Endothelial cell of hepatic sinusoid (primary cell): ENCODE data around the gene CYP1A1.
"Not testable (repeated sequence)": the region's sequence is repeated elsewhere in the genome, so short reads cannot be mapped to it uniquely, and the experiment has no call there.

ENCODE experiments used
- in situ Hi-C: cut with HindIII; loops from 2 replicates; pipeline ENCODE4 v1.10.0; 2017; ENCODE audit warnings: low sequenced_read_pairs

Gene CYP1A1

DNA sequence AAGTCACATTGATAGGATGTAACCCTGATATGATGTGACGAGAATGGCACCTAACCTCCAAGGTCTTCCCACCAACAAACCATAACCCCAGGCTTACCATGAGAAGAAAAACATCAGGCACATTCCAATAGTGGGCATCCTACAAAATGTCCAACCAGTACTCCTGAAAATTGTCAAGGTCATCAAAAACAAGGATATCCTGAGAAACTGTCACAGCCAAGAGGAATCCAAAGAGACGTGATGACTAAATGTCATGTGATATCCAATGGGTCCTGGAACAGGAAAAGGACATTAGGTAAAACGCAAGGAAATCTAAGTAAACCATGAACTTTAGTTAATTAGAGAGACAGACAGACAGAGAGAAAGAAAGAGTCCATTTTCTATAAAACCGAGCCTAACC lies 21.1 kb upstream of the CYP1A1 start:
- in situ Hi-C loops, result no loop called here

GRCh38 chr15:74742422-74742821 lies 17.1 kb upstream of the CYP1A1 start:
- in situ Hi-C loops, result no loop called here

GRCh38 chr15:74738239-74738638 lies 12.9 kb upstream of the CYP1A1 start:
- in situ Hi-C loops, result loop anchor here (5.0 kb wide), 1 partner anchor 34 kb away; no protein-coding TSS in a partner anchor

DNA sequence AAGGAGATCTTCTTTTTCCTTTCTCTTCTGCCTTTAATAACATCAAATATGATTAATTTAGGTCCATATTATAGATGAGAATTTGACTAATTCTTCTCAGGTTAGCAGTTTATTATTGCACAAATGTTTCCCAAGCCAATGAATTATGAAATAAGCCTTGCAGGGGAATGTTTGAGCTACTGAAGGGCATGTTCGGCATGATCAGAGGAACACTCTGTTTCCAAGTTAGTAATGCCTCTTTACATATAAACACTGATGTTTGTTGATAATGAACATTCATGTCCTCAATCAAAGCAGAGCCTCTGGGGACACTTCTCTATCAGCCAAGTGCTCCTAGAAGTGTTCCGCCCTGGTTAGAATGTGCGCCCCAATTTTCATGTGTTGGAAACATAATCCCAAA lies 10.0 kb upstream of the CYP1A1 start:
- in situ Hi-C loops, result loop anchor here (5.0 kb wide), 1 partner anchor 37 kb away; no protein-coding TSS in a partner anchor

DNA sequence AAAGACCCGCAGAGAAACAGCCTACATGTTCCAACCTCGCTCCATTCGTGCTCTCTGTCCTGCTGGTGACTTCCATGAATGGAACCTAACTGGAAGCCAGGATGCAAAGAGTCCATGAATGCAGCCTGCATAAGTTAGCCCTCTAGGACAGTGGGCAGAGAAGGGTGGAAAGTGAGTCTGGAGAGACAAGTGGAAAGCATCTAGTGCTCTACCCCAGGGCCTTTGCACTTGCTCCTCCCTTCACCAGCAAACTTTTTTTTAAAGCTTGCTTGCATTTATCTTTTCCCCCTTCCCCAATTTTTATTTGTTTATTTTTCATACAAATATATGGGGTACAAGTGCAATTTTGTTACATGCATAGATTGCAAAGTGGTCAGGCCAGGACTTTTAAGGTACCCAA lies 7.9 kb upstream of the CYP1A1 start:
- in situ Hi-C loops, result no loop called here

DNA sequence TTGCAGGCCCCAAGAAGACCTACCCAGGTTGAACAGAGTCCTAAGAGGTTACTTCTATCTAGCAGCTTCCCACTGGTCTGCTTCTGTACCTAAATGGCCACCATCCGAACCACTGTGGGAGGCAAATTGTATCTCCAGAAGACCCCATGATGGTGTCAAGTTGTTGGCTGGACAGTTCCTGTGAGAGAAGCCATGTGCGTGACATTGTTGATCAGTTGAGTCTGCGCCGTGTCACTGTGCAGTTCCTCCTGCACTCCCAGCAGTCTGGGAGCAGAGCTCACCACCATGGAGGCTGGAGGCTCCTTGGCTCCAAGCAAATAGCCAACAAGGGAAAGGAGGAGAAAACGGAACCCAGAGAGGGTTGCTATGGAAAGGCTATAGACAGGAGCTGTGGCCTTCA lies 7.5 kb upstream of the CYP1A1 start:
- in situ Hi-C loops, result no loop called here

DNA sequence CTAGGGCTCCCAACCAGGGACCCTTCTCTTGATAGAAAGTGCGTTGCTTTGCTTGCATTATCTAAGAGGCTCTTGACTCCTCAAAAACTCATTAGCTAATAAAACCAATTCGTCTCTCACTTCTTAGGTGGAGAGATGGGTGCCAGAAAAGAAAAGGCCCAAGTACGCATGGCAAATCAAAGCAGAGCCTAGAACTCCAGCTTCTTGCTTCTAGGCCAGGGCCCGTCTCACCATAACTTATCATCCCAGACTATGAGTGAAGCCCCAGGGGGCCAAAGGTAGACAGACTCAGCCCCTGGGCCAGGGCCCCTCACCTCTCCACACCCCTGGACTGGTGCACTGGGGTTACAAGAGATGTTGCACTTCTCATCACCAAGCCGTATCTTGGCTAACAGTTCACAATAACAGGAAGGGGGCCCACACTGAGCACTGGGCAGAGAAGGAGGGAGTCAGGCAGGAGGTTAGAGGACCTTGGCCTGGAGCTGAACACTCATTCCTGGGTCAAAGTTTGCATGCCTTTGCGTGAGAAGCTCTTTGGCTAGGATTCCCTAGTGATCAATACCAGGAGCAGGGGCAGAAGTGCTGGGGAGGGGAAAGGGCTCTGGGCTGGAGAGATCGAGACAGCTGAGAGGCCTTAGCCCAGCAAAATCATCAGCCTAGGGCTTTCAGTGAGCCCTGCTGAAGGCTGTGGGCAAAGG lies 5.4 kb upstream of the CYP1A1 start:
- in situ Hi-C loops, result no loop called here

DNA sequence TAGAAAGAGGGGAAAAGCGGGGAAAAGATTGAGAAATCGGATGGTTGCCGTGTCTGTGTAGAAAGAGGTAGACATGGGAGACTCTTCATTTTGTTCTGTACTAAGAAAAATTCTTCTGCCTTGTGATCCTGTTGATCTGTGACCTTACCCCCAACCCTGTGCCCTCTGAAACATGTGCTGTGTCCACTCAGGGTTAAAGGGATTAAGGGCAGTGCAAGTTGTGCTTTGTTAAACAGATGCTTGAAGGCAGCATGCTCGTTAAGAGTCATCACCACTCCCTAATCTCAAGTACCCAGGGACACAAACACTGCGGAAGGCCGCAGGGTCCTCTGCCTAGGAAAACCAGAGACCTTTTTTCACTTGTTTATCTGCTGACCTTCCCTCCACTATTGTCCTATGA lies 4.0 kb upstream of the CYP1A1 start:
- in situ Hi-C loops, result not testable (repeated sequence)

DNA sequence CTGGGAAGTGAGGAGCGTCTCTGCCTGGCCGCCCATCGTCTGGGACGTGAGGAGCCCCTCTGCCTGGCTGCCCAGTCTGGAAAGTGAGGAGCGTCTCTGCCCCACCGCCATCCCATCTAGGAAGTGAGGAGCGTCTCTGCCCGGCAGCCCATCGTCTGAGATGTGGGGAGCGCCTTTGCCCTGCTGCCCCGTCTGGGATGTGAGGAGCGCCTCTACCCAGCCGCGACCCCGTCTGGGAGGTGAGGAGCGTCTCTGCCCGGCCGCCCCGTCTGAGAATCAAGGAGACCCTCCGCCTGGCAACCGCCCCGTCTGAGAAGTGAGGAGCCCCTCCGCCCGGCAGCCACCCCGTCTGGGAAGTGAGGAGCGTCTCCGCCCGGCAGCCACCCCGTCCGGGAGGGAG lies 3.4 kb upstream of the CYP1A1 start:
- in situ Hi-C loops, result not testable (repeated sequence)

DNA sequence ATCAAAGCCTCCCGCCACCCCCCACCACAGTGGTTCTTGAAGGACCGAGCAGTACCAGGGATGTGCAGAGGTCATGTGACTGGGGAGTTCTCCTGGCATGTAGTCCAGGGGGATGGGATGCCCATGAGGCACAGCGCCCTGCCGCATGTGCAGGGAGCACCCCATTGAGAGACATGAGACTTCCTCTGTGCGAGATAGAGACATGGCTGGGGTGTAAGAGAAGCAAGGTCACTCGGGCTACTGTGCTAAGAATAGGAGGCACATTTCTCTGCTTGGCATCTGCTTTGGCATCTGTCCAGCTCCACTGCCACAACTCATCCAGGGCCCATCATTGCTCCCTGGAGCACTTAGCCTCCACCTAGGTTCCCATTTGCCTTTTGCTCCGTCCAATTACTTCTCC lies 2.4 kb upstream of the CYP1A1 start:
- in situ Hi-C loops, result no loop called here

GRCh38 chr15:74726774-74727164 lies 1.4 kb upstream of the CYP1A1 start:
- in situ Hi-C loops, result no loop called here

GRCh38 chr15:74725845-74726773 lies 781 bp upstream of the CYP1A1 start:
- in situ Hi-C loops, result no loop called here

DNA sequence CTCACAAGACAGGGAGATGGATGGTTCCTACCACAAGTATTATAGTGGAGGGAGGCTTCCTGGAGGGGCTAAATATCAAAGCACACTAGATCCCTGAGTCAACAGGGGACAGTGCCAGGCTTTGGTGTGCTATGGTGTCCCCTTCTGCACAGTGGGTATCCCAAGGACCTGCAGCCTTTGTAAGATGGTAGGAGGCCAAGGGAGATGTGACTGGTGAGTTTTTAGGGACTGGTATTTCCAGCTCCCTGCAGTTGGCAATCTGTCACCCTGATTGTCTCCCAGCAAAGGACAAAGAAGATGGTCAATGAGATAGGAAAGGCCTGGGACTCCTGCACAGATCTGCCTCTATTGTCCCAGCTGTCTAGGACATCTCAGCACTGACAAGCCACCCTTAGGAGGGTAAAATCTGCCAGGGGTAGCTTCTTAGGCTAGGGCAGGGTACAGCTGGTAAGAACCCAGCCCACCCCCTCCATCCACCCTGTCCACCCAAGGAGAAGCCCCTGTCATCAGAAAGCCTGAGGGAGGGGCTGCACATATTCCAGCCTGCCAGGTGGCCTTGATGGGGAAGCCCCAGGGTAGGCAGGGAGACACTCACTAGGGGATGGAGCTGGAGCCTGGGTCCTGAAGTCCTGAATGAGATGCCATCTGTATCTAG lies 631 bp downstream of the CYP1A1 start:
- in situ Hi-C loops, result no loop called here

- in situ Hi-C loops, result no loop called here
Measured at GRCh38 chr15:74723754-74724334, 1.5 kb downstream of the CYP1A1 start.

GRCh38 chr15:74723187-74723586 lies 2.1 kb downstream of the CYP1A1 start:
- in situ Hi-C loops, result no loop called here

DNA sequence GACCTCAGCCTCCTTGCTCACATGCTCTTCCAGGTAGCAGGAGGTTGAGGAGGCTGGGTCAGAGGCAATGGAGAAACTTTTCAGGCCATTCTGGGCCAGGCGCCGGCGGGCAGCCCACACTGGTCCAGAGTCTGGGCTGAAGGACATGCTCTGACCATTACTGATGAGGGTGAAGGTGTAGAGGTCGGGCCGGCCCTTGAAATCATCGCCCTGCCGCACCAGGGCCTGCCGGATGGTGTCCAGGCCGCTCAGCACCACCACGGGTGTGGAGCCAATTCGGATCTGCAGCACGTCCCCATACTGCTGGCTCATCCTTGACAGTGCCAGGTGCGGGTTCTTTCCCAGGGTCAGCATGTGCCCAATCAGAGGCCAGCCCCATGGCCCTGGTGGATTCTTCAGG lies 2.7 kb downstream of the CYP1A1 start:
- in situ Hi-C loops, result no loop called here

GRCh38 chr15:74716651-74717050 lies 8.7 kb downstream of the CYP1A1 start:
- in situ Hi-C loops, result no loop called here

DNA sequence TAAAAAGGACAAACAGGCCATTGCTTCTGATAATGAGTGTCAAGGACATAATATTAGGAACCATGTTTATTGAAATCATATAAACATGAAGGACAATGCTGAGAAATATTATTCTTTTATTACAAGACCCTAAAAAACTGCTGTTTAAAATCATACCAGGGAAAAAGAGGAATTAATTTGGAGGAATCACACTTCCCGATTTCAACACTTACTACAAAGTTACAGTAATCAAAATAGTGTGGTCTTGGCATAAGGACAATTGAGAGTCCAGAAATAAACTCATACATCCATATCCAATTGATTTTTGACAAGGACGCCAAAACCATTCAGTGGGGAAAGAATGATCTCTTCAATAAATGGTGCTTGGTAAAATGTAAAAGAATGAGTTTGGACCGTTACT lies 13.0 kb downstream of the CYP1A1 start:
- in situ Hi-C loops, result no loop called here

- in situ Hi-C loops, result no loop called here
Measured at GRCh38 chr15:74710319-74711094, 14.8 kb downstream of the CYP1A1 start.

- in situ Hi-C loops, result no loop called here
Measured at GRCh38 chr15:74709892-74710291, 15.4 kb downstream of the CYP1A1 start.
